Adrenal gland (tissue), 5 donors: ENCODE data around the gene CHST14.
A peak's percentile ranks its signal among the peaks of the same experiment; 100 is the strongest.

Source experiments
- POLR2A ChIP-seq, 2 donors: fragments of 450-650 bp; IDR thresholded peaks; one replicate each; pipeline ENCODE4 v1.6.1; 2017; ENCODE audit warnings: antibody characterized with exemption in 2 of 2, mild to moderate bottlenecking in 2 of 2, moderate library complexity in 1 of 2
- TF ChIP-seq, protein P1 (sequence below), 6 experiments: fragments of 450-650 bp in 4 of 6; fragments of 200-600 bp in 2 of 6; sonication (generic) in 1 of 6; IDR thresholded peaks; 1 replicate in 5 of 6; 2 replicates in 1 of 6; pipeline versions ENCODE4 v1.5.1 to v1.8.0; 2016 to 2021; ENCODE audit warnings: antibody characterized with exemption in 6 of 6, mild to moderate bottlenecking in 2 of 6, moderate library complexity in 1 of 6
- donor health status: DM: no; HTN: no; CAD: no.

GRCh38 chr15:40439960-40440742, 30.6 kb upstream of the CHST14 start:
- TF ChIP-seq, protein P1, sequence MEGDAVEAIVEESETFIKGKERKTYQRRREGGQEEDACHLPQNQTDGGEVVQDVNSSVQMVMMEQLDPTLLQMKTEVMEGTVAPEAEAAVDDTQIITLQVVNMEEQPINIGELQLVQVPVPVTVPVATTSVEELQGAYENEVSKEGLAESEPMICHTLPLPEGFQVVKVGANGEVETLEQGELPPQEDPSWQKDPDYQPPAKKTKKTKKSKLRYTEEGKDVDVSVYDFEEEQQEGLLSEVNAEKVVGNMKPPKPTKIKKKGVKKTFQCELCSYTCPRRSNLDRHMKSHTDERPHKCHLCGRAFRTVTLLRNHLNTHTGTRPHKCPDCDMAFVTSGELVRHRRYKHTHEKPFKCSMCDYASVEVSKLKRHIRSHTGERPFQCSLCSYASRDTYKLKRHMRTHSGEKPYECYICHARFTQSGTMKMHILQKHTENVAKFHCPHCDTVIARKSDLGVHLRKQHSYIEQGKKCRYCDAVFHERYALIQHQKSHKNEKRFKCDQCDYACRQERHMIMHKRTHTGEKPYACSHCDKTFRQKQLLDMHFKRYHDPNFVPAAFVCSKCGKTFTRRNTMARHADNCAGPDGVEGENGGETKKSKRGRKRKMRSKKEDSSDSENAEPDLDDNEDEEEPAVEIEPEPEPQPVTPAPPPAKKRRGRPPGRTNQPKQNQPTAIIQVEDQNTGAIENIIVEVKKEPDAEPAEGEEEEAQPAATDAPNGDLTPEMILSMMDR (IDR thresholded peaks at IDR 0.05) = no peak
- peak in 1 of 2 donors; percentile 30 for TF ChIP-seq POLR2A (IDR thresholded peaks at IDR 0.05)
